Measurements from ENCODE around the gene PRELID1. TPM values are rescaled to one million over a fixed set of nuclear protein-coding genes. Genes with fewer than 3 reads are reported as not detected.
A peak's percentile ranks its signal among the peaks of the same experiment; 100 is the strongest.

Gene PRELID1
- polyA plus RNA-seq, 5 donors: 75.9 to 128 (median 93.9) TPM

- peak; percentile 88 to 90 for DNase-seq
Observed at GRCh38 chr5:177311723-177312648, 8.4 kb downstream of the PRELID1 start, which contains the start of gene MXD3. TSS of gene MXD3 (minus strand) at chr5:177311898. CDS start at chr5:177311830, 68 bp downstream.

GRCh38 chr5:177312649-177313181 lies 9.1 kb downstream of the PRELID1 start:
- no peak for DNase-seq

- DNase-seq: no peak
Observed at GRCh38 chr5:177313561-177314259, 10.1 kb downstream of the PRELID1 start.

- no peak for DNase-seq
Observed at GRCh38 chr5:177314376-177315342, 11.1 kb downstream of the PRELID1 start.

GRCh38 chr5:177315411-177315810 lies 11.8 kb downstream of the PRELID1 start:
- no peak for DNase-seq

GRCh38 chr5:177316005-177316404 lies 12.4 kb downstream of the PRELID1 start:
- no peak for DNase-seq

GRCh38 chr5:177317959-177318377 lies 14.4 kb downstream of the PRELID1 start:
- no peak for DNase-seq

- no peak for DNase-seq
Observed at GRCh38 chr5:177319913-177320588, 16.5 kb downstream of the PRELID1 start.

- DNase-seq: no peak
Observed at GRCh38 chr5:177320879-177321278, 17.3 kb downstream of the PRELID1 start.

- DNase-seq: no peak
Observed at GRCh38 chr5:177325868-177326381, 22.3 kb downstream of the PRELID1 start.

- no peak for DNase-seq
Observed at GRCh38 chr5:177327539-177328522, 24.2 kb downstream of the PRELID1 start.

GRCh38 chr5:177328545-177329231 lies 25.1 kb downstream of the PRELID1 start:
- no peak for DNase-seq

GRCh38 chr5:177329883-177330282 lies 26.3 kb downstream of the PRELID1 start:
- no peak for DNase-seq

- DNase-seq: no peak
Observed at GRCh38 chr5:177330991-177331842, 27.6 kb downstream of the PRELID1 start.

- DNase-seq: no peak
Observed at GRCh38 chr5:177332031-177332895, 28.7 kb downstream of the PRELID1 start.

GRCh38 chr5:177332896-177333260 lies 29.3 kb downstream of the PRELID1 start:
- no peak for DNase-seq

Measured in right lung (tissue), 5 donors.